HG02973 (cell line): ENCODE measurements around the gene OR10T2.
"Not testable (repeated sequence)": the region's sequence is repeated elsewhere in the genome, so short reads cannot be mapped to it uniquely, and the experiment has no call there.

Experiments used
- ATAC-seq: cut with Tn5 transposase; IDR thresholded peaks from one replicate; pipeline ENCODE4 v1.9.1; 2021; ENCODE audit warnings: moderate library complexity; ENCODE audit not compliant: unreplicated experiment

Gene OR10T2

DNA sequence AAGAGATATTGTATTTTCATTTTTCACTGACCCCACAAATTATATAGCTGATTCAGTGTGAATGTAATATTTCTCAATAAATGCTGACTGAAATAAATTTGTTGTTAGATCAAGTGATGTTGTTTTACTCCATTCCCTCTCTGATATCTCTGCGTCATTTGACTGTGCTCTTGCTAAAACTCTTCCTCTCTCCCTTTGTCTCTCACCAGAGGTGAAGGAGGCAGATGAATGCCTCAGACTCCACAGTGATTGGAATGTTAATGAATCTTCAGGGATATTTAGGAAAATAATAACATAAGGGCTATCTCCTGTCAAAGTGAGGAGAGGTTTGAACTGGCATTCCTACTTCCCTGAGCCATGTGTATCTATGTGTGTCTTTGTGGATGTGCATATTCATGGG, 41.8 kb downstream of the OR10T2 start:
- ATAC-seq: no peak

DNA sequence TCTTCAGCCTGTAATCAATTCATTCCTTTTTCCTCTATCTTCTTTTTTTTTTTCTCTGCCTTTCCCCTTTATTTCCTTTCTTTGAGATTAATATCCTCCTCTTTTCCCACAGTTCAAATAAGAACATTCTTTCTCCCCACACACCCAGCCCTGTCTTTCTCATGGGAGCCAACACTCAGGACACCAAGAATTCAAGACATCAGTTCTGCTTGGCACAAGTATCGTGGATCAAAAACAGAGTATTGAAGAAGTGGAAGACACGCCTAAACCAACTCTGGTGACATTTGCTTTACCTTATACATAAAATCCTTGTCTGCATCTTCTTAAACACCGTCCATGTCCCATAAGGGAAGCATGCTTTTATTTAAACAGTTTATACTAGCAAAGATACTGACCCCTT, 42.6 kb downstream of the OR10T2 start:
- no peak for ATAC-seq

DNA sequence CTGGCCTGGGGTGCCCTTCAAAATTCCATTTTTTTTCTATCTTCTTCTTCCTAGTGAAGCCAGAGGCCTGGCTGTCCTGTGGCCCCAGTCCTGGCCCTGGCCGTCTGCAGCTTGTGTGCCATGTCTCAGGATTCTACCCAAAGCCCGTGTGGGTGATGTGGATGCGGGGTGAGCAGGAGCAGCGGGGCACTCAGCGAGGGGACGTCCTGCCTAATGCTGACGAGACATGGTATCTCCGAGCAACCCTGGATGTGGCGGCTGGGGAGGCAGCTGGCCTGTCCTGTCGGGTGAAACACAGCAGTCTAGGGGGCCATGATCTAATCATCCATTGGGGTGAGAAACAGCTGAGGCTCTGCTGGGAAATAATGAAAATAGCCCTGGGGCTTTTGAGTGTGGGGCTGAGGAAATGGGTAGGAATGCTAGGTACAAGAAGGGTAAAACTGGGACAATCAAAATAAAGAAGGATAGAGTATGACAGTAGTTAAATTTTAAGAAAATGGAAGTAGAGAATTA, 43.4 kb downstream of the OR10T2 start:
- no peak for ATAC-seq

DNA sequence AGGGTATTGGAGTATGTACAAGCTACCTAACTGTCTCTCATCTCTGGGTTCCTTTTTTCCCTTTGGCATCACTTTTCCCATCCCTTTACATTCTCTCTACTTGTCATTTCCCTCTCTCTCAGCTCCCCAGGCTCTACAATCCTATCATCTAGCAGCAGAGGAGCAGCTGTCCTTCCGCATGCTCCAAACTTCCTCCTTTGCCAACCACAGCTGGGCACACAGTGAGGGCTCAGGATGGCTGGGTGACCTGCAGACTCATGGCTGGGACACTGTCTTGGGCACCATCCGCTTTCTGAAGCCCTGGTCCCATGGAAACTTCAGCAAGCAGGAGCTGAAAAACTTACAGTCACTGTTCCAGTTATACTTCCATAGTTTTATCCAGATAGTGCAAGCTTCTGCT, 45.0 kb downstream of the OR10T2 start:
- ATAC-seq: no peak

DNA sequence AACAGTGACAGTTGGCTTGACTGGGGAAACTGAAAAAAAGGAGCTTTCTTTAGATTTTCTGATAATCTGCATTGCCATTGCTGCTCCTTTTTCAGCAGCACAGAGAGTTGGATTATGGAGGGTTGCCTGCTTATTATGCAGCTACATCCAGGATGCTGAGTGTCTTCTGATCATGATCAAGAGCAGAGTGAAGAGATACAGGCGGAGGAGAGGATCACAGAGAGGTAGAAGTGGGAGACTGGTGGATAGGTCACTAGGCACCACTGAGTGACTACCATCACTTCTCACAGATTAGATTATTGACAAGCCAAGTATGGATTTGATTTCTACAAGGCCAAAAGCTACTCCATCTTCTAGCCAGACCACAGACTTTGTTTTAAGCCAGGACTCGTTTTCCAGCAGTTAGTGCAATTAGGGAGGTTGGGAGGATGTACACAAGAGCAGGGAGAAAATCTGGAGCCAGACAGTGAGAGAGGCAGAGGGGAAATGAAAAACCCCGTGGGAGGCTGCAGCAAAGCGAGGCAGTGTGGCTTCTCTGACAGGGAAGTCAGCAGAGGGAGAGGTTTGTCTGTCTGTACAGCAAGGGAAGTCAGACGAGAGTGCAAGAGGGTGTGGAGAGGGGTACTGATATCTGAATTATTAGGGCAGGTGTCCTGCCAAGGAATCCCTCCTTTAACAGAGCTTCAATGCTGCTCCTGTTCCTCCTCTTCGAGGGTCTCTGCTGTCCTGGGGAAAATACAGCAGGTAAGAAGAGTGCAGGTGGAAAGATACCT, 45.8 kb downstream of the OR10T2 start, which contains the start of gene CD1E:
TSS of gene CD1E (plus strand) at position 592 of the 773 bp plus-strand sequence. CDS start at position 687, 95 bp downstream.
- ATAC-seq: no peak

DNA sequence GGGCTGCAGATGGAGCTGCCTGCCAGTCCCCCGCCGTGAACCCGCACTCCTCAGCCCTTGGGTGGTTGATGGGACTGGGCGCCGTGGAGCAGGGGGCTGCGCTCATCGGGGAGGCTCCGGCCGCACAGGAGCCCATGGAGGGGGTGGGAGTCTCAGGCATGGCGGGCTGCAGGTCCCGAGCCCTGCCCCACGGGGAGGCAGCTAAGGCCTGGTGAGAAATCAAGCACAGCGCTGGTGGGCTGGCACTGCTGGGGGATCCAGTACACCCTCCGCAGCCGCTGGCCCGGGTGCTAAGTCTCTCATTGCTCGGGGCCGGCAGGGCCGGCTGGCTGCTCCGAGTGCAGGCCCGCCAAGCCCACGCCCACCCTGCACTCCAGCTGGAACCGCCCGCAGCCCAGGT, 50.3 kb downstream of the OR10T2 start:
- ATAC-seq: not testable (repeated sequence)
